ENCODE data around the gene GSG1.

The GSG1 gene

DNA sequence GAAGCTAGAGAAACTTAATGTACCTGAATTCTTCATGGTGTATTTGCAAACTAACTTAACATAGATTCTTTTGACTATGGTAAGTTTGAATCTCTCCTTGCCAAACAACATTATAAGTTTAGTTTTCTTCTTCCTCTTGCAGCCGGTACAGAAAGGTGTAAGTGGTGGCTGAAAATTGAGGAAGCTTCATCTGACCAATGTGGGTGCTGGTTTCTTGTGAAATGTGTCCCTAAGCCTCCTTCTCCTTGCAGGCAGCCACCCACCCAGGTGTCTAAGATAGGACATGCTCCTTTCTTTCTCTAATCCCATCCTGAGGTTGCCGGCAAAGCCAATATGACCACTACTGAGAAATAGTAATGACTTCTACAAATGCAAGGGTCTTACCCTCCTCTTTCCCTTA, 20.6 kb downstream of the GSG1 start:
- TF ChIP-seq EZH2 (IDR thresholded peaks at IDR 0.05) (no peak), FOXP2 (optimal IDR thresholded peaks at IDR 0.05; ENCODE audit: control extremely low read depth, extremely low read length, insufficient read depth) (no peak), POLR2AphosphoS5 (IDR thresholded peaks at IDR 0.05; ENCODE audit: borderline replicate concordance, low read depth, low read length) (no peak)
- H3K36me3 ChIP-seq (ENCODE audit: insufficient read depth, low read length), result peaks cover 7% of the 10 kb centered on the region; the same call in 1 of the 2 replicates
- H3K27ac ChIP-seq, result no peak overlapping the region
- no peak for DNase-seq (ENCODE audit: low read depth, low spot score)
- H3K4me3 ChIP-seq, result no peak overlapping the region
- H3K9me3 ChIP-seq (ENCODE audit: low read depth, low read length), result no peaks in the 10 kb centered on the region
- H3K9ac ChIP-seq (ENCODE audit: insufficient read length), result no peak overlapping the region

DNA sequence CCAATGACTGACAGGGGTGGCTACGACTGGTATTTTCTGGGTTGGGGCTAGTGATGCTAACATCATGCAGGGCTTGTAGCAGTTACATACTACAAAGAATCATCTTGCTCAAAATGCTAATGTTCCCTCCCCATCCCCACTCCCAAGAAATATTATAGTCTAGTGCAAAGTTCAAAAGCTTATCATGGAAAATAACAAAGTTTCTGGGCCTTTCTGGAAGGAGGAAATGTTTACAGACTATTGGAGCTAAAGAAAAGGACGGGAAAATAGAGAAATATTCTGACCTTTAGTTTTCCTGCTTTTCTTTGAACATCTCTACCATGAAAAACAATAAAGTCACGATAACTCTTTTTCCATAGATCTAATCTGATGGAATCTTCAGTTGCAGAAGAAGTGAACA, 23.2 kb downstream of the GSG1 start:
- Histone ChIP-seq H3K9me3 (ENCODE audit: low read depth, low read length) (no peaks in the 10 kb centered on the region), H3K27ac (no peak overlapping the region), H3K4me3 (no peak overlapping the region), H3K9ac (ENCODE audit: insufficient read length) (no peak overlapping the region), H3K36me3 (ENCODE audit: insufficient read depth, low read length) (peaks cover 12% of the 10 kb centered on the region; the same call in 1 of the 2 replicates)
- TF ChIP-seq FOXP2 (optimal IDR thresholded peaks at IDR 0.05; ENCODE audit: control extremely low read depth, extremely low read length, insufficient read depth) (no peak), EZH2 (IDR thresholded peaks at IDR 0.05) (no peak), POLR2AphosphoS5 (IDR thresholded peaks at IDR 0.05; ENCODE audit: borderline replicate concordance, low read depth, low read length) (no peak)
- no peak for DNase-seq (ENCODE audit: low read depth, low spot score)

DNA sequence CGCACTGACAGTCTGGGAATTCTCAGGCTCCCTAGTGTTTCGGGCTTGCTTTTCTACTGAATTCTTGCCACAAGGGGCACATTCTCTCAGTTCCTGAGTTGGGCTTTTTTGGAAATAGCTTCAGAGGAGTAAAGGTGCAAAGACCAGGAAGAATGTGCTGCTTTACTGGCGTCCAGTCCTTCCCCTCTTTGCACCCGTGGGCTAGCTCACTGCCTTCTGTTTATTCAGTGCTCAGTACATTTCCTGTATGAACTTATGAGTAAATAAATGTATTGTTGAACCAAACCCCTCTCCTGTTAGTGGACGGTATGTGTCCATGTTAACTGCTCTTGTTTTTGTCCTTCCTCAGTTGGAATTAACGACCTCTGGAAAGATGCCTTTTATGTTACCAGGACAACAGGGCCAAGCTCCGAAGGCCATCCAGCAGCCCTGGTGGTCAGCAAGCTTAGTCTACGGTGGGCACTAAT, 24.0 kb downstream of the GSG1 start:
- no peaks in the 10 kb centered on the region for H3K9me3 ChIP-seq (ENCODE audit: low read depth, low read length)
- TF ChIP-seq POLR2AphosphoS5 (IDR thresholded peaks at IDR 0.05; ENCODE audit: borderline replicate concordance, low read depth, low read length), result no peak
- no peak for TF ChIP-seq FOXP2 (optimal IDR thresholded peaks at IDR 0.05; ENCODE audit: control extremely low read depth, extremely low read length, insufficient read depth)
- no peak for TF ChIP-seq EZH2 (IDR thresholded peaks at IDR 0.05)
- H3K9ac ChIP-seq (ENCODE audit: insufficient read length), result no peak overlapping the region
- no peak for DNase-seq (ENCODE audit: low read depth, low spot score)
- H3K4me3 ChIP-seq, result no peak overlapping the region
- H3K27ac ChIP-seq, result no peak overlapping the region
- H3K36me3 ChIP-seq (ENCODE audit: insufficient read depth, low read length), result peaks cover 12% of the 10 kb centered on the region; the same call in 1 of the 2 replicates

DNA sequence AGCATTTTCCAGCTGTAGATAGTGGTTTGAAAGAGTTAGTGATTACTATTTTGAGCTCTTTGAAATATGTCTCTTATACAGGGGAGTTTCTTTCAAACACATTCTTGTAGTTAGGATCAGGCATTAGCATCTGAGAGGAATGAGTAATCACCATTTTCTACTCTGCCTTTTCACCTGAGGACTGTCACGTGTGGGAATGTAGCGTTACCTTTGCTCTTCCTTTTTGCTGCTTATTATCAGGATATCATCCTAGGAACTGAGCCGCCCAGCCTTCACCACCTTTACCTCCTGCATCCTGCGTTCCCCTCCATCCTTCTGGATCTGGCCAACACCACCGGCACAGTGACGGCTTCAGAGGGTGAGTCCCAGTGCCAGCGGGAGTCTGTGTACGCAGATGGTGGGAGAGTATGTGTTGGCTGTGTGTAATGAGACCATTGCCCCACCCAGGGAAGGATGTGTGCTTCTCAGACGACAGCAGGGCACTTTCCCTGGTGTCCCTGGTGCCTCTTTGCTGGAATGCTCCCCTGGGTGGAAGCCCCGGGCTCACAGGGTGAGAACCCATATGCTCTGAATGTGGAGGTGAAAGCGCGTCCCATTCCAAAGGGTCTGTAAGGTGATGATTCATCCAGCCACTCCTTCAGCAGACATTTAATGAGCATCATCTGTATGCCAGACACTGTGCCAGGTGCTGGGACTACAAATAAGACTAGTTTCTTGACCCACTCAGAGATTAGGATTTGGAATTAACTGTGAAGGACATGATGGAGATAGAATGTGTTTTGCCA, 27.5 kb downstream of the GSG1 start:
- peaks cover 12% of the 10 kb centered on the region; the same call in 1 of the 2 replicates for H3K36me3 ChIP-seq (ENCODE audit: insufficient read depth, low read length)
- no peak for TF ChIP-seq FOXP2 (optimal IDR thresholded peaks at IDR 0.05; ENCODE audit: control extremely low read depth, extremely low read length, insufficient read depth)
- TF ChIP-seq EZH2 (IDR thresholded peaks at IDR 0.05), result no peak
- no peak for TF ChIP-seq POLR2AphosphoS5 (IDR thresholded peaks at IDR 0.05; ENCODE audit: borderline replicate concordance, low read depth, low read length)
- H3K27ac ChIP-seq, result no peak overlapping the region

DNA sequence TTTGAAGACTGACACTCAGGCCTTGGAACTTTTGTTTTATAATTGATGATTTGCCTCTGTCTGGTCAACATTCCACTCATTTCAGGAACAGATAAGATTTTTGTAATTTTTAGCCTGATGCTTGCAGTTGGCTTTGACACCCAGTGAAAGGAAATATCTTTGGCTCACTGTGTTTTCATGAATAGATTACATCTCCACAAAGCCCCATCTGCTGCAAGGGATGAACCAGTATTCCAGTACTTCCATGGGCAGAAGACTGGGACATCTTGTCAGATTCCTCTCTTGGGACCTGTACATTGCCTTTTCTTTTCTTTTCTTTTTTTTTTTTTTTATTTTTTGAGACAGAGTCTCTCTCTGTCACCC, 28.4 kb downstream of the GSG1 start:
- Histone ChIP-seq H3K9ac (ENCODE audit: insufficient read length) (no peak overlapping the region), H3K9me3 (ENCODE audit: low read depth, low read length) (no peaks in the 10 kb centered on the region), H3K27ac (no peak overlapping the region), H3K4me3 (no peak overlapping the region), H3K36me3 (ENCODE audit: insufficient read depth, low read length) (peaks cover 12% of the 10 kb centered on the region; the same call in 1 of the 2 replicates)
- DNase-seq (ENCODE audit: low read depth, low spot score), result no peak
- no peak for TF ChIP-seq FOXP2 (optimal IDR thresholded peaks at IDR 0.05; ENCODE audit: control extremely low read depth, extremely low read length, insufficient read depth)
- no peak for TF ChIP-seq EZH2 (IDR thresholded peaks at IDR 0.05)
- no peak for TF ChIP-seq POLR2AphosphoS5 (IDR thresholded peaks at IDR 0.05; ENCODE audit: borderline replicate concordance, low read depth, low read length)

More for the DNA sequence above, 27.5 kb downstream of the GSG1 start:
- Histone ChIP-seq H3K9ac (ENCODE audit: insufficient read length) (no peak overlapping the region), H3K9me3 (ENCODE audit: low read depth, low read length) (no peaks in the 10 kb centered on the region), H3K4me3 (no peak overlapping the region)
- no peak for DNase-seq (ENCODE audit: low read depth, low spot score)

DNA sequence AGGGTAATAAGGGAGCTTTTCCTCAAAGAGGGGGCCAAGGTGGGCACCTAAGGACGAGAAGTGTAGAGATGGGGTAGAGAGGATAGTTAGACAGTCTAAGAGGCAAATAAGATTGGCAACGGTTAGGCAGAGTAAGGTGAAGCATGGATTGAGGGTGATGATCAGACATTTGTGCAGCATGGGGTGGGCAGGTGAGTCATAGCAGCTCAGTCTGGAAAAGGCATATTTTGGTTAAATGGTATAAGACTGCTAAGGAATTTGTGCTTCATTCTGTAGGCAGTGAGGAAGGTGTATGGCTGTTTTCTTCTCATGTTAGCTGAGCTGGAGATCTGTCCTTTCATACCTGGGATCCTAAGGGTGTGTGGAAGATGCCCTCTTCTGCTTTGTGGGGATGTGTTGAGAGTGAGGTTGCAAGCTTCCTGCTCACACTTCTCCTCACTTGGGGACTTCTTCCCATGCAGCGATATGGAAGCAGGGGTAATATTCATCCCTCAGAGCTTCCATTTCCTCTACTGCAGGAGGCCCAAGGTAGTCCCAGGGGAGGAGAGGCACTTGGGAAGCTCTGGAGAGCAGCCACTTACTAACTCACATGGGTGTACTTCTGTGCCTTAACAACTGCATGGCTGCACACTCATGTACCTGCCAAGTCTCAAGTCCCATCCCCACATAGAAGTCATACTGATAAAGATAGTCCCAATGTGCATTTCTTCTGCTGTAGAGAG, 28.9 kb downstream of the GSG1 start:
- Histone ChIP-seq H3K4me3 (no peak overlapping the region), H3K27ac (no peak overlapping the region), H3K36me3 (ENCODE audit: insufficient read depth, low read length) (peaks cover 9% of the 10 kb centered on the region; the same call in 1 of the 2 replicates), H3K9ac (ENCODE audit: insufficient read length) (no peak overlapping the region), H3K9me3 (ENCODE audit: low read depth, low read length) (no peaks in the 10 kb centered on the region)
- DNase-seq (ENCODE audit: low read depth, low spot score), result no peak
- TF ChIP-seq POLR2AphosphoS5 (IDR thresholded peaks at IDR 0.05; ENCODE audit: borderline replicate concordance, low read depth, low read length) (no peak), EZH2 (IDR thresholded peaks at IDR 0.05) (no peak), FOXP2 (optimal IDR thresholded peaks at IDR 0.05; ENCODE audit: control extremely low read depth, extremely low read length, insufficient read depth) (no peak)

DNA sequence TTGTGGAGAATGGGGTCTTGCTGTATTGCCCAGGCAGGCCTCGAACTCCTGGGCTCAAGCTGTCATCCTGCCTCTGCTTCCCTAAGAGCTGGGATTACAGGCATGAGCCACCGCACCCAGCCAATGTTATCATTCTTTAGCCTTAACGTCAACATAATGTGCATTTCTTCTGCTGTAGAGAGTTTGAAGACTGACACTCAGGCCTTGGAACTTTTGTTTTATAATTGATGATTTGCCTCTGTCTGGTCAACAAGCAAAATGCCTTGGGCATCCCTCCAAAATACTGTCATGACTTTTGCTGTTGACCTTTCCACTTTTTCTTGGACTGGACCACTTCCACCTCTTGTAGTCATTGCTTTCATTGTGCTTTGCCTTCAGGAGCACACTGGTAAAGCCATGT, 30.3 kb downstream of the GSG1 start:
- Histone ChIP-seq H3K9ac (ENCODE audit: insufficient read length) (no peak overlapping the region), H3K9me3 (ENCODE audit: low read depth, low read length) (no peaks in the 10 kb centered on the region), H3K36me3 (ENCODE audit: insufficient read depth, low read length) (peaks cover 9% of the 10 kb centered on the region; the same call in 1 of the 2 replicates), H3K27ac (no peak overlapping the region), H3K4me3 (no peak overlapping the region)
- TF ChIP-seq EZH2 (IDR thresholded peaks at IDR 0.05) (no peak), FOXP2 (optimal IDR thresholded peaks at IDR 0.05; ENCODE audit: control extremely low read depth, extremely low read length, insufficient read depth) (no peak), POLR2AphosphoS5 (IDR thresholded peaks at IDR 0.05; ENCODE audit: borderline replicate concordance, low read depth, low read length) (no peak)
- DNase-seq (ENCODE audit: low read depth, low spot score), result no peak
